HG03196 (cell line): ENCODE data around the gene HOXB4.

ENCODE experiments used
- ATAC-seq: cut with Tn5 transposase; IDR thresholded peaks from one replicate; pipeline ENCODE4 v1.9.1; 2021; ENCODE audit not compliant: unreplicated experiment

Gene HOXB4

DNA sequence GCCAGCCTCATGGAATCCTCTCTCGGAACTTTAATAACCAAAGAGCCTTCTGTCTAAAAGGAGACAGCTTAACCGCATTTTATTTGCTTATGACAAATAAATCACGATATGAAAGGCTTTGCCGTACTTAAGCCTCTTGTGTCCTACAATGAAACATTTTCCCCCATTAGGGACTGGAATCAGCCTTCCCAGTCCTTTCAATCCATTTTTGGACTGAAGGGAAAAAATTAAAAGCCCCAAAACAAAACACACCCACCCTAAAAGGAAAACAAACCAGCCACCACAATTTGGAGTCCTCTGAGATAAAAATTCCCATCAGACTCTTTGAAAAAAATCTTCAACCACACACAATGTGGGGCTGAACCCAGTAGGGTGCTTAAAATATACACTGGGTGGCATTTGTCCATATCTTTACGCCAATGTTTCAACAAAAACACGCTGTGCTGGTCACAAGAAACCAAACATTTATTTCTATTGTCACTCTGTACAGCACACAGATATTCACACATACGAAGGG lies 3.0 kb downstream of the HOXB4 start:
- ATAC-seq = no peak

DNA sequence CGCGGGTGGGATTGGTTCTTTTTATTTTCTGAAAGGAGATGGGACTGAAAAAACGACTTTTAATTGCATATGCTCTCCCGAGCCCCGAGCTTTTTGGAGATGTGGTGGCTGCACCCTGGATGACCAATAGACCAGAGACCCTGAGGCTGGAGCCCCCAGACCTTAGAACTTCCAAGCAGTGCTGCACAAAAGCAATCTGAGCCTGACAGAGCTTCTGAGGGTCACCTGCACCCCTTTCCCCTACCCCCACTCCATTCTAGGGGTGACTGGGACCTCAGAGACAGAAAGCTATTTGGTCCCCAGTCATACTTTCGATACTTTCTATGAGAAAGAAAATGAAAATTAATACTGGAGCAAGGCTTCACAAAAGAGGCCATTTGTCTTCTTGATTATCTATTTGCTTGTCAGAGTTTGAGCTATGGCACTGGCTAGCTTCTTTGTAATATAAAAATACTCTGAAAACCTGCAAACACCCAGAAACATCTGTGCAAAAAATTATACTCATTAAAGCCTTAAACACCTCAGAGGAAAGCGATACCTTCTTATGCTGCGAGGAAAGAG lies 3.6 kb downstream of the HOXB4 start:
- ATAC-seq = no peak

DNA sequence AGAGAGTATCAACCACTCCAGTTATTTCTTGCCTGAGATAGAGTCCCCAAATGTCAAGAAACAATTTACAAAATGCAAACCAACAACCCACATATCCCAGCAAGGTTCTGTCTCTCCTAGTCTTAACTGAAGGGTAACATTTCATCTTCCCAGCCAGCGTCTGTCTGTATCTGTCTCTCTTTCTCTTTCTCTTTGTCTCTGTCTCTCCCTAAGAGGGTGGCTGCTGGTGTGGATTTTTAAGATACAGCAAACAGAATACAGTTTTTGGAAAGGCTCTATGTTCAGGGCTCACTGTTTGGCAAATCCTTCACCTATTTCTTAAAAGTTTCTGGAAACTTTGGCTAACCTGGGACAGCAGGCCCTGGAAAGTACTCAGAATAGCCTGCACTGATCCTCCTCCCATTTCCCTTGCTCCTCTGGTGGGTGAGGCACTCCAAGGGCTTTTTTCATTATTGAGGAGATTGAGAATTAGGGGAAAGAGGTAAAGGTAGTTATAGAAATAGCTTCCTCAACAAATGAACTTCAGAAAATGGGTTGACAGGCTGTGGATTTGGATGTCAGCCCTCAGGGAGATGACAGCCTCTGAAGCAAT lies 6.2 kb downstream of the HOXB4 start:
- no peak for ATAC-seq

DNA sequence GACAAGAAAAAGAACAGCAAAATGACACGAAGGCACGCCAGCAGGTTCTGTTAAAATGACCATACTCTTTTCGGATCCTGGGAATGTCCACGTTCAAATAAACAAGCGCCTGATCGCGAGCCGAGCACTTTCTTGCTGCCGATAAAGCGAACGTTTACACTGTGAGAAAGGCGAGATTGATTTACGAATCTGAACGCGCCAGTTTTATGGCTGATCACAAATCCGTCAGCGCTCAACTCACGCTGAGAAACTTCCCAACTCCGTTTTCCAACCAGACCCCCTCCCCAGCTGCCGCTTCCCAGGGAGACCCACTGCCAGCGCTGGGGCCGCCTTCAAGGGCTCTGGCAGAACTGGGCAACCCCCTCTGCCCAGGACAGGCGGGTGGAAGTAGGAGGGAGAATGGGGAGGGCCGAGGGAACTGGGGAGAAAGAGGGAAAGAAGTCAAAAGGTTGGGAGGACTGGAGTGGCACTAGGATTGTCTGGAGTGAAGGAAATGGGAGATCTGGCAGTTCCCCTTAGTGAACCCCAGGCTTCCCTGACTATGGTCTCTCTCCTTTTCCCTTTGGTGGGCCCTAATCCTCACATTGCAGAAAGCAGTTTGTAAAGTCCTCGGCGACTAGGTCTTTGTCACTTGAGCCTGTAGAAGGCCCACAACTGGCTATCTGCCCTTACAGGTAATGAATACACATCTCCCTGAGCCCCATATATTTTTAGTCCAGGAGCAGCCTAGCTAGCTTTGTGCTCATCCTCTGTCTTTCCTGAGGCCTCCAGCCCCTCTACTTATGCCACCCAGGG lies 6.9 kb downstream of the HOXB4 start:
- ATAC-seq = no peak

DNA sequence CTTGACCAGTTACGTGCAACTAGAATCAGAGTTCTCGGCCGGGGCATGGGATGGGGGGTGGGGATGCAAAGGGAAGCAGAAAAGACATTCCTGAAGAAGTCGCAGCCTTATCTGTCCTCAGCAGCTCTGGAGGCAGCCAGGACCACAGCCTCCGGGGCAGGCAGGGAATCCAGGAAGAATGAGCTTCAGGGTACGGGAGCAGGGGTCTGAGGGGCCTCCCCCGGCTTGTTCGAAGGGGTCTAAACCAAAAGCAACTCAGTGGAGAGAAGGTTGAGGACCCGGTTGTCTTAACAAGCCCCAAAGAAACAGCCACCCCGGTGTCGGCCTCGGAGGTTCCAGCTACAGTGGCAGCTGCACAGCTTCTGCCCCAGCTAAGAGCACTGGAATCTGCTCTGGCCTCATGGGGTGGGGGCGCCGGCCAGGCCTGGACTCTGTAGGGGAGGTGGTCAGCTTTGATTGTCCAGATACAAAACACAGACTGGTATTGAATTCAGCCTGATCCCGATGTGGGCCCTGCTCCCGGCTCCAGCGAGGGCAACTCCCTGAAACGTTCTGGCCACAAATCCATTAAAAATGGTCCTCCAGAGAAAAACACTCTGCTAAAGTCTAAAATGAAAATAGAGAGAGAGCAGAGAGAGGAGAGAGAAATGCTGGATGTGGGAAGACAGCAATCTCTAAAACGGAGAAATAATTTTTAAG lies 7.7 kb downstream of the HOXB4 start:
- no peak for ATAC-seq

DNA sequence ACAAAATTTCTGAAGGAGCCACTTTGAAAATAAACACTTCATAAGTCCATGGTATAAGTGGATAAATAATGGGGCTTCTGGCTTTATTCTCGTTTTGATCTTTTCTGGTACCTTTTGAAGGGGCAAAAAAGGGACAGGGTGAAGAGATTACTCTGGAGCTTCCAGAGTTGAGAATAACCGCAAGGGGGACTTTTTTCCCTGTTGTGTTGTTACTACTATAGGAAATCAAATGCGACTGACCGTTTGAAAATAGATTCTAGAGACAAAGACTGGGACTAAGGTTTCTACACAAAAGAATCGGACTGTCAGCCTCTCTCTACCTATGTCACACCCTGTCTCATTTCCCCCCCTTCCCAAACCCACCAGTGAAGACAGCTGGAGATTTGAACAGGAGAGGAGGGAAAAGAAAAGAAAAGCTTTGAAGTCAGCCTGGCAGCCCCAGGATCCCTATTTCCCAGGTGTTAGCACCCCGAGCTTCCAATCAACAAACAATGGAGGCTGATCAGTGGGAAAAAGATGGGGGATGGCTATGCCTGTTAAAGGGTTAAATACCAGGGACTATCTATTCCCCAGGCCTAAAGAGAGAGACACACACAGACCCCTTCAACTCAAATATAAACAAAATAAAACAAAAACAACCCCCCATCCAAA lies 8.4 kb downstream of the HOXB4 start:
- ATAC-seq = no peak

DNA sequence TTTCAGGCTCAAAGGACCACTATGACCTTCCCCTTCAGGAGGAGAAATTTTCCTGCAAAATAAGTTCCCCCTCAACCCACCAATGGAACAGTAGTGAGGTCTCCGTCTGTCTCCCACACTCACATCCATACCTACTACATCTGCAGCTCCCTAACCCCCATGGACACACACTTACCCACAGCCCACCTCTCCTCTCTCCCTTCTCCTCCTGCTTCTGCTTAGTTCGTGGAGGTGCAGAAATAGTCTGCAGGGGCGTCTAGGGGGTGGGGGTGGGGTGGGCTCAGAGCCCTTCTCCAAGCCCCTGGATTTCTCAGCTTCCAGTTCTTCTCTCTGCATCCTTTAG lies 8.9 kb downstream of the HOXB4 start:
- no peak for ATAC-seq

DNA sequence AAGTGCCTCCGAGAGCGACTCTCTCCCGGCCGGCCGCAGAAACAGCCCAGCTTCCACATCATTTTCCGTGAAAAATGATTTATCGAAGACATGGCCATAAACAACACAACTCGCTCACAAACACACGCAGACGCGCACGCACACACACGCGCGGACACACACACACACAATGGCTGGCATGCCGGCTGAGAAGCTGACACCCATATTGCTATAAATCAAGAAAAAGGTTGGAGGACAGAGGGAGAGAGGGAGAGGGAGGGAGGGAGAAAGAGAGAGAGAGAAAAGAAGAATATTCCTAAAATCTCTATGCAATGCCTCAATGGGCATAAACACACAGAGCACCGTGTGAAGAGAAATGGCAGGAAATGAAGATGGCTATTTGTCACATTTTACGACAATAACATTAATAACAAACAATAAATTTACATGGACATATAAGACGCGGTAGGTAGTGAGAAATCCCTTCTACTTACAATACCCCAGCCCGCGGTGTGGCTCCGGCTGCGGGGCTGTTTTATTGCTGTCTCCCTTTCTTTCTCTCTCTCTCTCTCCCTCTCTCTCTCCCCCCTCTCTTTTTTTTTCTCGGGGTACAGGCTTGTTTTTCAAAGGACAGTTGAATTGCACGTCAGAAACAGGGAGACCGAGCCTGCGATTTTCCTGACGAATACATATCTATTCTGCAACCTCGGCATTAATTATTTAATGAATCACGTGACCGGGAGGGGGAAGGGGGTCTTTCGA lies 9.5 kb downstream of the HOXB4 start:
- no peak for ATAC-seq

DNA sequence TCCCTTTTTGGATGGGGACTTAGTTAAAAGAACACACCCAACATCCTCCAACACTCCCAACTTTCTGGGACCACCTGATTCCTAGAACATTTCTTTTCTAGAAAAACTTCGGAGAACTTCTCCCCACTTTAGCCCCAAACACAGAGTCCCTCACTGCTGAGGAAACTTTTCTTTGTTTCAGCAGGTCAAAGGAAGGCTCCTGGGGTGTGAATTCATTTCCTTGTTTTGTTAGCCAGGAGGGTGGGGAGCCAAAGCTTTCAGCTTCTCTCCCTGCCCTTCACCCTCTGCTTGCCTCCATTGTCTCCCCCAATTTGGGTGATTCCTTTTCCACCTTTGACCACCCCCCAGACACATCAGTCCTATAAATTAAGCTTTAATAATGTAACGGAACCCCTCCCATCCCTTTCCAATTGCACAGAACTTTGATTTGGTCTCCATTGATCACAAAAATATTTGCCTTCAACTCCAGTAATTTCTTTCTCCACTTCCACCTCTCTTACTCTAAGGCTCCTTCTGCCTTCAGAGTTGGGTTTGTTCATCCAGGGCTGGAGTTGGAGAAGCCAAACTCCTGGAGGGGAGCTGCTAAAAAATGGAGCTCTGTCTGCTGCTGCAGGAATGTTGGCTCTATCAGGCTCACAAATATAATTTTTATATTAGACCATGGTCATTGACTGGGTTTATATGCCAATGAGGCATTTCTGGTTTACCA lies 10.3 kb downstream of the HOXB4 start:
- ATAC-seq = no peak

DNA sequence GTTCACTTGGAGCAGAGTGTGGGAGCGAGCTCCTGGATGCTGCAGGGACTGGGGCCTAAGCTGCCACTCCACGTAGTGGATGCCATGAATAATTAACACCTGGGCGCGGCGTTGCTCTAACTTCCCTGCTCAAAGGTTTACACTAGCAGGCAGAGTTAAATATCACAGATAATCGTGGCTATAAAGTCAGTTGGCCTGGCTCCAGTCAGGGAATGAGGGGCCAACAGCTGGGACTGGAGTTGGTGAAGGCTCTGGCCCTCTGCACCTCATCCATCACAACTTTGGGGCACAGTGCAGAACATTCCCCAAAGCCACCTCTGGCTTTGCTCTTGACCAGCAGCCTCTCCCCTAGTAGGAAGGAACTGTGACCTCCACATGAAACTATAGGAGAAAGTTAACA lies 10.9 kb downstream of the HOXB4 start:
- ATAC-seq = no peak

DNA sequence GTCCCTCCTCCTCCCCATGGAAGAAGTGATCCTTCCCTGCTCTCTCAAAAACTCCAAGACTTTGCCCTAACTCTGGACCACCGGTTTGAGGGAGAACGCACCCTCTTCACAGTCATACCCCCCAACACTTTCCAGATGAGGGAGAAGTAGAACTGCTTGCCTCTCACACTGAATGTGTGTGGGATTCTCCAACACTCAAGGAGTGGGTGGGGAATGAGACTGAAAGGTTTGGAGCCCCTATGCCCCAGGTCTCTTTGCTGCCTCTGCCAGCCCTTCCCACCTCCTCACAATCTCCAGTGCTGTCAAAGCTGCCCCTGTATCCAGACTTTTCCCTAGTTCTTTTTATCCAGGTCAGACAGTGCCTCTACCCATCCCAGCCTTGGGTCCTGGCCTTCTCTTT lies 11.4 kb downstream of the HOXB4 start:
- ATAC-seq = no peak

DNA sequence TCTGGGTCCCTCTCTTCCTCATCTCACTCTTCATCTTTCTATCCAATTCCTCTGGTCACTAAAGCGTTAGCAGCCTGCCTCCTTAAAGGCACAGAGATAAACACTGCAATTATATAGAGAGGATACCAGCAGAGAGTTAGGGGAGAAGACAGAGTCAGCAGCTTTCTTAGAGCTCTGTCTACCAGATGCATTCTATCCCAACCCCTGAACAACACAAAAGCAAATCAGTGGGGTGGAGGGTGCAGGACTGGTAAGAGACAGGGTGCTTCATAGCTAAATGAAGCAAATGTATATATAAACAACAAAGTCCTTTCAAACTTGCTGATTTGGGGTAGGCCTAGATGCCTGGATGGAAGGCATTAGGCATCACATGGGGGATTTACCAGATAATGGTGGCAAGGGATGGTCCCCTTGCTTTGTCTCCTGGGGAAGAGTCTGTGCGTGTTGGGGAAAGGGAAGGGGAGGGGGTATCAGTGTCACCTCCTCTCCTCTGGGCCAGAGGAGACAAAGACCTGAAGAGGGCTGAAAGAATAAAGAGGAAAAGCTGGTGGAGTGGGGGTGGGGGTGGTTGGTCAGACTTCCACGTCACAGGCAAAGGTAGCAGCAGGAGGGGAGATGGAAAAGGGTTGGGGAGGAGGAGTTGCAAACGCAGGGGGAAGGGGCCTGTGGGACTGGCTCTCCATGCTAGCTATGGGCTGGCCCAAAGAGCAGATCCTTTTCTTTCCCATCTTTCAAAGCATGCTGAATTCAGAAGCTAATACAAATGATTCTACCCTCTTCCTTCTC lies 12.0 kb downstream of the HOXB4 start:
- no peak for ATAC-seq

DNA sequence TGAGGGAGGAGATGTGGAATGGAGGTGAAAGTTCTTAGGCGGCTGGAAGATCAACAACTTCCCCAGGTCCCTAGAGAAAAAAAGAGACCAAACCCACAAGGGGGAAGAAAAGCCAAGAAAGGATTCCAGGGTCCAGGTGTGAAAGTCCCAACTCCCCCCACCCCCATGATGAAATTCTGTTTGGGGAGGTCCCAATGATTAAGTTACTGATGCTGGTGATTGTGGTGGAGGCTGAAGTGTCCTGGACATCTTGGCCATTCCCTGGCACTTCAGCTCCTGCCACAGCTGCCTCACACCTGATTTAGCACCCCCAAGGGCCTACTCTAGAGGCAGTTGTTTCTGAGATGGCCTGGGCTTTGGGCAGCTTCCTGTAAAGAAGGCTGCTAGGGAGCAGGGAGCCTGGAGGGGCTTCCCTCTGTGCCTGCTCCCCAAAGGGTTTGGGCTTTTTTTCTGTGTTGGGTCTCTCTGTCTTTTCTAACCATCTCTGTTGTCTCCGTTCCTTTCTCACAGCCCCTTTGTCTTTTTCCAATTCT lies 13.1 kb downstream of the HOXB4 start:
- no peak for ATAC-seq

DNA sequence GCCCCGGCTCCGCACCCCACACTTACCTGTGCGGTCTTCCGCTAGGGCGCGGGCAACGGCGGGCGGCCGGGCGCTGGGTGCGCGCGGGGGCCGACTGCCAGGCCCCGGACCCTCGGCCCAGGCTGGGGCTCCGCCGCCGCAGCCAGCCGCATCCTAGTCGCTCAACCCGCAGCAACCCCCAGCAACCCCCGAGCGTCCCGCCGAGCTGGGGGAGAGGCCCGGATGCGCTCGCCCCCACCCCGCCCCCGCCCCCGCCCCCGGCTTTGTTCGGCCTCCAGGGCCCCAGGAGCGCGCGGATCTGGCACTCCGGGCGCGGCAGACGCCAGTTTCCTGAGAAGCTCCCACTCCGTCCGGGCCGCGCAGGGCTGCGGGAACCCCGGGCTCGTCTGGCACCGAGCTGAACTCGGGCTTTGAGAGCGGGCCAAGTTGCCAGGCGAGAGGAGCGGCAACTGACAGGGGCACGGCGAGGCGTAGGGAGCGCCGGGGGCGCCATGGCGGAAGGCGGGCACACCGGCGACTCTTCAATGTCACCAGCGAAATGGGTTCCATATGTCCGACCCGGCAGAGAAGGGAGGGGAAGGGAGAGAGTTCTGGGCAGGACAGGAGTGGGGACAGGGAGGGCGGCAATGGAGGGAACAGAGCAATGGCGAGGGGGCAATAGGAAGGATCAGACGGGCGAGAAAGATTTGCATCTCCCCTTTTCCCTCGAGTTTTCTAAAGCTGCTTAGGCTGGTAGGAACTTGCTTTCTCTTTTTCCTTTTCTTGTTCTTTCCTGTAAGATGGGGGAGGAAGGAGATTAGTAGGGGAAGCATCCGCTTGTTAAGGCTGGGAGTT lies 13.7 kb downstream of the HOXB4 start:
- ATAC-seq = no peak

DNA sequence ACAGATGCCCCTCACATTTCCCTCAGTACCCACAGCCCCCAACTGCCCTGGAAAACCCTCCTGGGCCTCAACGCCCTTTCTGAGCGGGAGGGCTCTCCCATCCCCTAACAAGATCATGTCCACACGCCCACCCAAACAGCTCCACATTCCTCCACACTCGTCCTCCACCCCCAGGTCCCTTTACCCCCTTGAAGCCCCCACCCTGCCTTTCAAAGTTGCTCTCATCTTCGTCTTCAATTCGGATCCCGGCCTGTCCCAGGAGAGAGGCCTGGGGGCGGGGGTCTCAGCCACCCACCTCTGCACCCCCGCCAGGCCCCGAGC lies 14.3 kb downstream of the HOXB4 start:
- no peak for ATAC-seq

DNA sequence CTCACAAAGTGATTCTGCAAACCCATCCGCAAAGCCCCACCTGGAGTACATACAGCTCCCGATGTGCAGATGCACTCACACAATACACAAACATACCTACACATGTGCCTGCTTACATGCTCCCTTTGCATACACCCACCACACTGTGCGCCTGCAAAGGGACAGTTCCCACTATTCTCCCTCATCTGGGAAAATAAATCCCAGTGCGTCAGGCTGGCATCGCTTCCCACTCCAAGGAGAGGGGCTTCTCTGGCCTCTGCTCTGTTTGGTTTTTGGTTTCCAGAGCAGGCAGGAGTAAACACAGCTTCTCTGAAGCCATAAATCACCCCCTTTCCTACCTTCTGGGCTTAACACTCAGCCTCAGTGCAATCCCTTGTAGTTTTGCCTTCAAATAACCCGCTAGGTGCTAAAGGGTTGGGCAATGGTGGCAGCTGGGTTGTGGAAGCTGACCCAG lies 14.7 kb downstream of the HOXB4 start:
- ATAC-seq = no peak

DNA sequence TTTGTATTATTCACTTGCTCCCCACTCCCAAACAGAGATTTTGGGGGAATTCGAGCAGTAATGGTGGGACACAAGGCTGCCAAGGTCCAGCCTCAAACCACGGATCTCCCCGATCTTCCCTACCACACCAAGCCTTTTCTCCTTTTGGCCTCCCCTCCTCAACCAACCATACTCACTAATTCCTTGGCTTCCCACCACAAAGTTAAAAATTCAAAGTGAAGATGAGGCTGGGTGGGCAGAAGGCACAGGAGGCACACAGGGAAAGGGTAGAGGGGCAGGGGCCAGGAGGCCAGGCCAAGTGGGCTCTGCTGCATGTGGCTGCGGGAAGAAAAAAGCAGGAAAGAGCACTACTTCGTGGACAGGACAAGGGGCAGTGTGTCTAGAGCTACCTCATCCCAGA lies 15.2 kb downstream of the HOXB4 start:
- ATAC-seq = no peak
